Parathyroid adenoma (tissue), 2 donors: ENCODE measurements around the gene TIMM29.
"Not testable (repeated sequence)": the region's sequence is repeated elsewhere in the genome, so short reads cannot be mapped to it uniquely, and the experiment has no call there.

Experiments used
- H2AFZ ChIP-seq: fragments of 300-600 bp; sonication (generic); one replicate; pipeline ENCODE4 v1.7.0; 2017; ENCODE audit warnings: antibody characterized with exemption, mild to moderate bottlenecking
- H3K27ac ChIP-seq: fragments of 300-600 bp; sonication (generic); one replicate; pipeline ENCODE4 v1.7.0; 2017
- H3K27me3 ChIP-seq: fragments of 300-600 bp; sonication (generic); one replicate; pipeline ENCODE4 v1.7.0; 2017; ENCODE audit warnings: low read length; ENCODE audit not compliant: control insufficient read depth, insufficient read depth
- H3K36me3 ChIP-seq: fragments of 300-600 bp; sonication (generic); one replicate; pipeline ENCODE4 v1.7.0; 2017; ENCODE audit warnings: low read length; ENCODE audit not compliant: control insufficient read depth, insufficient read depth
- H3K4me1 ChIP-seq: fragments of 300-600 bp; sonication (generic); one replicate; pipeline ENCODE4 v1.7.0; 2017; ENCODE audit warnings: control low read depth
- H3K4me2 ChIP-seq: fragments of 300-600 bp; sonication (generic); one replicate; pipeline ENCODE4 v1.7.0; 2017; ENCODE audit warnings: low read length
- H3K4me3 ChIP-seq: fragments of 300-600 bp; sonication (generic); one replicate; pipeline ENCODE4 v1.7.0; 2017; ENCODE audit warnings: low read depth, low read length
- H3K79me2 ChIP-seq: fragments of 300-600 bp; sonication (generic); one replicate; pipeline ENCODE4 v1.7.0; 2017; ENCODE audit warnings: control low read depth
- H3K9ac ChIP-seq: fragments of 300-600 bp; sonication (generic); one replicate; pipeline ENCODE4 v1.7.0; 2017; ENCODE audit warnings: mild to moderate bottlenecking
- H3K9me3 ChIP-seq: fragments of 300-600 bp; sonication (generic); one replicate; pipeline ENCODE4 v1.7.0; 2017; ENCODE audit warnings: low read length; ENCODE audit not compliant: control insufficient read depth
- CTCF ChIP-seq: fragments of 300-600 bp; sonication (generic); IDR thresholded peaks from one replicate; pipeline ENCODE4 v1.7.0; 2017; ENCODE audit warnings: antibody characterized with exemption, mild to moderate bottlenecking
- donor health status: primary hyperparathyroidism.

The TIMM29 gene

GRCh38 chr19:10935371-10936059, 6.9 kb downstream of the TIMM29 start:
- TF ChIP-seq CTCF: no peak
- H3K4me1 ChIP-seq: no peaks in the 10 kb centered on the region
- H3K9me3 ChIP-seq: no peaks in the 10 kb centered on the region
- H3K36me3 ChIP-seq: no peaks in the 10 kb centered on the region
- no peak overlapping the region for H3K4me2 ChIP-seq
- peaks cover 46% of the 10 kb centered on the region for H3K79me2 ChIP-seq
- no peak overlapping the region for H3K27ac ChIP-seq
- no peak overlapping the region for H2AFZ ChIP-seq
- H3K9ac ChIP-seq: no peak overlapping the region
- H3K27me3 ChIP-seq: no peaks in the 10 kb centered on the region
- H3K4me3 ChIP-seq: no peak overlapping the region

- Histone ChIP-seq H3K36me3 (no peaks in the 10 kb centered on the region), H3K27ac (no peak overlapping the region), H3K4me2 (no peak overlapping the region), H3K4me1 (no peaks in the 10 kb centered on the region), H3K4me3 (no peak overlapping the region), H3K9ac (no peak overlapping the region), H3K9me3 (no peaks in the 10 kb centered on the region), H3K79me2 (peaks cover 40% of the 10 kb centered on the region), H3K27me3 (no peaks in the 10 kb centered on the region), H2AFZ (peak overlapping the region; percentile 63)
- TF ChIP-seq CTCF: peak; percentile 60
Measured at GRCh38 chr19:10936661-10937084, 8.1 kb downstream of the TIMM29 start.

- not testable (repeated sequence) for H3K27me3 ChIP-seq, H2AFZ ChIP-seq, H3K27ac ChIP-seq, H3K9me3 ChIP-seq, H3K4me2 ChIP-seq, H3K4me3 ChIP-seq, H3K79me2 ChIP-seq, H3K9ac ChIP-seq, H3K4me1 ChIP-seq, H3K36me3 ChIP-seq
Measured at GRCh38 chr19:10941649-10942048, 13.0 kb downstream of the TIMM29 start.

GRCh38 chr19:10943412-10943811, 14.8 kb downstream of the TIMM29 start:
- not testable (repeated sequence) for H3K36me3 ChIP-seq, H3K9me3 ChIP-seq, H3K27me3 ChIP-seq, H3K4me1 ChIP-seq, H3K79me2 ChIP-seq, H3K4me3 ChIP-seq, H3K9ac ChIP-seq, H3K4me2 ChIP-seq, H3K27ac ChIP-seq, H2AFZ ChIP-seq

- TF ChIP-seq CTCF: no peak
- no peaks in the 10 kb centered on the region for H3K79me2 ChIP-seq
- H3K9ac ChIP-seq: no peak overlapping the region
Measured at GRCh38 chr19:10945264-10945663, 16.7 kb downstream of the TIMM29 start.

More at GRCh38 chr19:10945264-10945663, 16.7 kb downstream of the TIMM29 start:
- no peak overlapping the region for H3K27ac ChIP-seq
- H3K36me3 ChIP-seq: no peaks in the 10 kb centered on the region
- no peak overlapping the region for H3K4me3 ChIP-seq
- no peaks in the 10 kb centered on the region for H3K4me1 ChIP-seq
- H3K4me2 ChIP-seq: no peak overlapping the region
- no peaks in the 10 kb centered on the region for H3K27me3 ChIP-seq
- H3K9me3 ChIP-seq: no peaks in the 10 kb centered on the region
- no peak overlapping the region for H2AFZ ChIP-seq
